WTC11 (cell line): ENCODE measurements around the gene KRT80. TPM values are rescaled to one million over a fixed set of nuclear protein-coding genes. Genes with fewer than 3 reads are reported as not detected.

Source experiments
- ATAC-seq: fragments of 200-7000 bp; cut with Tn5 transposase; 2 replicates; pipeline ENCODE4 v1.10.0; 2021; ENCODE audit warnings: mild to moderate bottlenecking, moderate library complexity
- CTCF ChIA-PET: fragments of 300-600 bp; sonication (Branson Sonifier 250); formaldehyde crosslinking; loops from one replicate; lab custom pipeline; 2021; ENCODE audit warnings: antibody characterized with exemption; lab: Charles Lee
- POLR2A ChIA-PET: fragments of 350-600 bp; sonication (Branson Sonifier 250); formaldehyde crosslinking; loops from one replicate; lab custom pipeline; 2021; ENCODE audit warnings: antibody characterized with exemption; lab: Charles Lee
- DNase-seq: peaks from one replicate; pipeline ENCODE4 v3.0.0; 2021; ENCODE audit warnings: low spot score
- H3K27ac Mint-ChIP-seq: 2 replicates; pipeline ENCODE4 v1.8.0; 2021; ENCODE audit warnings: mixed read lengths
- H3K27me3 Mint-ChIP-seq: 2 replicates; pipeline ENCODE4 v1.8.0; 2021; ENCODE audit warnings: low read depth, mild to moderate bottlenecking, moderate library complexity, mixed read lengths
- H3K36me3 Mint-ChIP-seq: 2 replicates; pipeline ENCODE4 v1.8.0; 2021; ENCODE audit warnings: mixed read lengths
- H3K4me1 Mint-ChIP-seq: 2 replicates; pipeline ENCODE4 v1.8.0; 2022; ENCODE audit warnings: mixed read lengths
- H3K4me3 Mint-ChIP-seq: 2 replicates; pipeline ENCODE4 v1.8.0; 2021; ENCODE audit warnings: mild to moderate bottlenecking, moderate library complexity, mixed read lengths
- H3K9me3 Mint-ChIP-seq: 2 replicates; pipeline ENCODE4 v1.8.0; 2021; ENCODE audit warnings: mixed read lengths
- FOXP1 ChIP-seq: sonication (generic); formaldehyde crosslinking; IDR thresholded peaks from 2 replicates; pipeline ENCODE4 v1.8.0; 2022; ENCODE audit warnings: missing genetic modification reagents, mild to moderate bottlenecking, moderate library complexity, borderline replicate concordance
- HMGA2 ChIP-seq: fragments of 250-450 bp; sonication (Bioruptor Pico); IDR thresholded peaks from 2 replicates; pipeline ENCODE4 v1.4.0; 2021; ENCODE audit warnings: mild to moderate bottlenecking, moderate library complexity
- IRF2 ChIP-seq: sonication (generic); formaldehyde crosslinking; IDR thresholded peaks from 2 replicates; pipeline ENCODE4 v1.8.0; 2022; ENCODE audit warnings: low read depth, missing genetic modification reagents, borderline replicate concordance
- MYBL2 ChIP-seq: sonication (generic); formaldehyde crosslinking; IDR thresholded peaks from 2 replicates; pipeline ENCODE4 v1.8.1; 2023; ENCODE audit warnings: mild to moderate bottlenecking, moderate library complexity, missing genetic modification reagents
- NR3C1 ChIP-seq: sonication (generic); formaldehyde crosslinking; conservative IDR thresholded peaks from 2 replicates; pipeline ENCODE4 v1.8.1; 2023; ENCODE audit warnings: low read depth, mild to moderate bottlenecking, missing genetic modification reagents
- RELA ChIP-seq: sonication (generic); formaldehyde crosslinking; IDR thresholded peaks from 2 replicates; pipeline ENCODE4 v1.8.1; 2022; ENCODE audit warnings: missing genetic modification reagents, mild to moderate bottlenecking, borderline replicate concordance
- RORB ChIP-seq: fragments of 250-450 bp; sonication (Bioruptor Pico); IDR thresholded peaks from 2 replicates; pipeline ENCODE4 v1.9.0; 2021; ENCODE audit warnings: mild to moderate bottlenecking
- SP1 ChIP-seq: sonication (generic); formaldehyde crosslinking; conservative IDR thresholded peaks from 2 replicates; pipeline ENCODE4 v1.8.1; 2022; ENCODE audit warnings: missing genetic modification reagents
- TEAD4 ChIP-seq: sonication (generic); formaldehyde crosslinking; IDR thresholded peaks from 2 replicates; pipeline ENCODE4 v1.8.0; 2022; ENCODE audit warnings: mild to moderate bottlenecking, missing genetic modification reagents
- TP53 ChIP-seq: sonication (generic); formaldehyde crosslinking; IDR thresholded peaks from 2 replicates; pipeline ENCODE4 v1.8.1; 2023; ENCODE audit warnings: mild to moderate bottlenecking, missing genetic modification reagents
- ZBTB21 ChIP-seq: sonication (generic); formaldehyde crosslinking; IDR thresholded peaks from 2 replicates; pipeline ENCODE4 v1.8.1; 2023; ENCODE audit warnings: mild to moderate bottlenecking, missing genetic modification reagents, borderline replicate concordance
- ZNF263 ChIP-seq: sonication (generic); formaldehyde crosslinking; IDR thresholded peaks from 2 replicates; pipeline ENCODE4 v1.8.1; 2022; ENCODE audit warnings: low read depth, mild to moderate bottlenecking, moderate library complexity, missing genetic modification reagents
- ZNF423 ChIP-seq: fragments of 250-450 bp; sonication (Bioruptor Pico); IDR thresholded peaks from 2 replicates; pipeline ENCODE4 v2.1.2; 2022; ENCODE audit warnings: mild to moderate bottlenecking, moderate library complexity
- ZNF671 ChIP-seq: fragments of 250-450 bp; sonication (Bioruptor Pico); IDR thresholded peaks from 2 replicates; pipeline ENCODE4 v1.8.0; 2021; ENCODE audit warnings: mild to moderate bottlenecking
- total RNA-seq: library from RNA; stranded (reverse); gene quantifications from 3 replicates; pipeline ENCODE4 v1.2.3, GENCODE V29; 2021
- TF ChIP-seq, protein P1 (sequence below): sonication (generic); formaldehyde crosslinking; IDR thresholded peaks from 2 replicates; pipeline ENCODE4 v1.8.1; 2022; ENCODE audit warnings: mild to moderate bottlenecking, moderate library complexity, missing genetic modification reagents
- TF ChIP-seq, protein P2 (sequence below): sonication (generic); formaldehyde crosslinking; IDR thresholded peaks from 2 replicates; pipeline ENCODE4 v1.8.1; 2022; ENCODE audit warnings: low read depth, mild to moderate bottlenecking, moderate library complexity, missing genetic modification reagents, borderline replicate concordance
- TF ChIP-seq, protein P3 (sequence below): sonication (generic); formaldehyde crosslinking; IDR thresholded peaks from 2 replicates; pipeline ENCODE4 v1.8.0; 2022; ENCODE audit warnings: mild to moderate bottlenecking, missing genetic modification reagents
- TF ChIP-seq, protein P4 (sequence below): sonication (generic); formaldehyde crosslinking; IDR thresholded peaks from 2 replicates; pipeline ENCODE4 v1.8.1; 2022; ENCODE audit warnings: low read depth, missing genetic modification reagents, borderline replicate concordance

Gene KRT80
- total RNA-seq, 1 experiment from 2014 or later: 0.11 TPM

DNA sequence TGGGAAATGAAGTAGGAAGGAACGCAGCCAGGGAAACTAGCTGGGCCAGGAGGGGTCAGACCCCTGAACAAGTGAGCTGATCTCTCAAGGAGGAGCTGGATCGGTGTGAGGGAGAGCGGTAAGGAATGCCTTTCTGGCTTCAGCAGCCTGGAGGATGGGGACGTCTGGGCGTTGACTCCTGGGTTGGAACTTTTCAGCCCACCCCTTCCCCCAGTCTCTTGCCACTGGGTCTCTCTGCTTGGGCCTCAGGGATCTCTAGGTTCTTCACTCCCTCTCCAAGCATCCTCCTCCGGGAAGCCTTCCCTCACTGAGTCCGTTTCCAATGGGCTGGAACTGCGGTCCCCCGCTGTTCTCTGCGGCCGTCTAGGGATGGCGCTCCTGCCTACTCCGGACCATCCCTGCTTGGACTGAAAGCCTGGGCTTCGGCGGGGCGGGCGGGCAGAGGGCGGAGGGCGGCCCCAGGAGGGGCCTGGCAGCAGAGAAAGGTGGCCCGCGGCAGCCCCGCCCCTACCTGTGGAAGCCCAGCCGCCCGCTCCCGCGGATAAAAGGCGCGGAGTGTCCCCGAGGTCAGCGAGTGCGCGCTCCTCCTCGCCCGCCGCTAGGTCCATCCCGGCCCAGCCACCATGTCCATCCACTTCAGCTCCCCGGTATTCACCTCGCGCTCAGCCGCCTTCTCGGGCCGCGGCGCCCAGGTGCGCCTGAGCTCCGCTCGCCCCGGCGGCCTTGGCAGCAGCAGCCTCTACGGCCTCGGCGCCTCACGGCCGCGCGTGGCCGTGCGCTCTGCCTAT is 41.1 kb upstream of the KRT80 start, which contains the start of gene KRT7:
TSS of gene KRT7 (plus strand) at position 570 of the 788 bp plus-strand sequence. CDS start at position 624, 54 bp downstream.
- Mint-ChIP-seq H3K4me1 (peaks cover 50% of the 10 kb centered on the region), H3K27ac (no peak within 1 kb of the TSS; the same call in 1 of the 2 replicates), H3K9me3 (no peaks in the 10 kb centered on the region), H3K36me3 (no peaks in the 10 kb centered on the region), H3K27me3 (peaks cover 51% of the 10 kb centered on the region), H3K4me3 (peak within 1 kb of the TSS; percentile 78)
- DNase-seq: peak; percentile 58
- TF ChIP-seq ZNF423 (CRISPR knock-in tag): no peak
- TF ChIP-seq, protein P1, sequence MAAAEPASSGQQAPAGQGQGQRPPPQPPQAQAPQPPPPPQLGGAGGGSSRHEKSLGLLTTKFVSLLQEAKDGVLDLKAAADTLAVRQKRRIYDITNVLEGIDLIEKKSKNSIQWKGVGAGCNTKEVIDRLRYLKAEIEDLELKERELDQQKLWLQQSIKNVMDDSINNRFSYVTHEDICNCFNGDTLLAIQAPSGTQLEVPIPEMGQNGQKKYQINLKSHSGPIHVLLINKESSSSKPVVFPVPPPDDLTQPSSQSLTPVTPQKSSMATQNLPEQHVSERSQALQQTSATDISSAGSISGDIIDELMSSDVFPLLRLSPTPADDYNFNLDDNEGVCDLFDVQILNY (CRISPR knock-in tag): peak; percentile 65; the same call in 1 of the 2 replicates
- TF ChIP-seq HMGA2: no peak
- TF ChIP-seq RORB (CRISPR knock-in tag): no peak
- peak; percentile 29; the same call in 1 of the 2 replicates for TF ChIP-seq MYBL2 (CRISPR knock-in tag)
- 0 out of 2 replicates have a peak, but pooled peaks have one; percentile 43 for TF ChIP-seq FOXP1 (CRISPR knock-in tag)
- no peak for TF ChIP-seq TEAD4 (CRISPR knock-in tag)
- 0 out of 2 replicates have a peak, but pooled peaks have one; percentile 39 for TF ChIP-seq TP53 (CRISPR knock-in tag)
- TF ChIP-seq ZNF671 (CRISPR knock-in tag): no peak
- TF ChIP-seq, protein P2, sequence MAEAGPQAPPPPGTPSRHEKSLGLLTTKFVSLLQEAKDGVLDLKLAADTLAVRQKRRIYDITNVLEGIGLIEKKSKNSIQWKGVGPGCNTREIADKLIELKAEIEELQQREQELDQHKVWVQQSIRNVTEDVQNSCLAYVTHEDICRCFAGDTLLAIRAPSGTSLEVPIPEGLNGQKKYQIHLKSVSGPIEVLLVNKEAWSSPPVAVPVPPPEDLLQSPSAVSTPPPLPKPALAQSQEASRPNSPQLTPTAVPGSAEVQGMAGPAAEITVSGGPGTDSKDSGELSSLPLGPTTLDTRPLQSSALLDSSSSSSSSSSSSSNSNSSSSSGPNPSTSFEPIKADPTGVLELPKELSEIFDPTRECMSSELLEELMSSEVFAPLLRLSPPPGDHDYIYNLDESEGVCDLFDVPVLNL: 0 out of 2 replicates have a peak, but pooled peaks have one; percentile 23
- TF ChIP-seq RELA (CRISPR knock-in tag): no peak
- TF ChIP-seq SP1 (CRISPR knock-in tag): no peak
- peak; percentile 61 for ATAC-seq
- CTCF ChIA-PET: interaction anchor here (1.1 to 5.9 kb wide), 15 partner anchors 8 to 209 kb away, joined by 3 to 56 read pairs (median 4); no protein-coding TSS in a partner anchor
- POLR2A ChIA-PET: interaction anchor here (1.3 kb wide), 1 partner anchor 12 kb away, joined by 3 read pairs; no protein-coding TSS in a partner anchor

DNA sequence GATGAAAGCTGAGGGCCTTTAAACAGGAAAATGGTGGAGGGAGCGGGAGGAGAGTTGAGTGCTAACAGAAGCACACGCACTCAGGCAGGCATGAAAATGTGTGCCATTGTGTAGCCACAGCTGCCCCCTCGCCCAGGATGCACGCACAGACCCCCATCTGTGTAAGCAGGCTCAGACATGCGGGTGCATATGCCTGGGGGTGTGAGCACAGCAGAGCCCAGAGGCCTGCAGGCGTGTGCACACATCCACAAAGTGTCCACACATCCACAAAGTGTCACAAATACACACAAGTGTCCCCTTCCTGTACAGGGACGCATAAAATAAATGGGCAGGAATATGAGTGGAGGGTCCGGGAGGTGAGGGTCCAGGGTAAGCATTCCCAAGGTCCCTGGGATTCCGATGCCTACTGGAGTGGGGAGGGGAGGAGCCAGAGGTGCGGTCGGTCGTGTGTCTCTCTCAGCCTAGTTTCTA is 40.4 kb upstream of the KRT80 start:
- H3K36me3 Mint-ChIP-seq: no peaks in the 10 kb centered on the region
- DNase-seq: no peak
- ChIA-PET CTCF (interaction anchor here (1.2 to 5.9 kb wide), 8 partner anchors 8 to 95 kb away, joined by 3 to 56 read pairs (median 4); no protein-coding TSS in a partner anchor), POLR2A (interaction anchor here (1.3 kb wide), 1 partner anchor 12 kb away, joined by 3 read pairs; no protein-coding TSS in a partner anchor)
- no peaks in the 10 kb centered on the region for H3K9me3 Mint-ChIP-seq
- ATAC-seq: no peak; the same call in 1 of the 2 replicates
- H3K27ac Mint-ChIP-seq: no peak overlapping the region
- H3K4me3 Mint-ChIP-seq: peak overlapping the region; percentile 78
- H3K27me3 Mint-ChIP-seq: peaks cover 51% of the 10 kb centered on the region
- peaks cover 44% of the 10 kb centered on the region for H3K4me1 Mint-ChIP-seq
- TF ChIP-seq, protein P3, sequence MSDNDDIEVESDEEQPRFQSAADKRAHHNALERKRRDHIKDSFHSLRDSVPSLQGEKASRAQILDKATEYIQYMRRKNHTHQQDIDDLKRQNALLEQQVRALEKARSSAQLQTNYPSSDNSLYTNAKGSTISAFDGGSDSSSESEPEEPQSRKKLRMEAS (CRISPR knock-in tag): no peak
- TF ChIP-seq, protein P4, sequence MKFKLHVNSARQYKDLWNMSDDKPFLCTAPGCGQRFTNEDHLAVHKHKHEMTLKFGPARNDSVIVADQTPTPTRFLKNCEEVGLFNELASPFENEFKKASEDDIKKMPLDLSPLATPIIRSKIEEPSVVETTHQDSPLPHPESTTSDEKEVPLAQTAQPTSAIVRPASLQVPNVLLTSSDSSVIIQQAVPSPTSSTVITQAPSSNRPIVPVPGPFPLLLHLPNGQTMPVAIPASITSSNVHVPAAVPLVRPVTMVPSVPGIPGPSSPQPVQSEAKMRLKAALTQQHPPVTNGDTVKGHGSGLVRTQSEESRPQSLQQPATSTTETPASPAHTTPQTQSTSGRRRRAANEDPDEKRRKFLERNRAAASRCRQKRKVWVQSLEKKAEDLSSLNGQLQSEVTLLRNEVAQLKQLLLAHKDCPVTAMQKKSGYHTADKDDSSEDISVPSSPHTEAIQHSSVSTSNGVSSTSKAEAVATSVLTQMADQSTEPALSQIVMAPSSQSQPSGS (CRISPR knock-in tag): no peak
- TF ChIP-seq ZNF263 (CRISPR knock-in tag) (no peak), ZNF423 (CRISPR knock-in tag) (no peak), IRF2 (no peak), ZBTB21 (CRISPR knock-in tag) (no peak), NR3C1 (CRISPR knock-in tag) (no peak)
